HEK293T (cell line): ENCODE results near the gene RASA3.
"Not testable (repeated sequence)": the region's sequence is repeated elsewhere in the genome, so short reads cannot be mapped to it uniquely, and the experiment has no call there.

Experiments
- CTCF ChIA-PET: fragments of 350-600 bp; formaldehyde crosslinking; extraction: SDS; loops from one replicate; lab custom pipeline; 2021; ENCODE audit warnings: antibody characterized with exemption, inconsistent platforms; lab: Yijun Ruan, JAX
- POLR2A ChIA-PET: fragments of 350-600 bp; formaldehyde crosslinking; extraction: SDS; loops from one replicate; lab custom pipeline; 2020; ENCODE audit warnings: antibody characterized with exemption, inconsistent platforms; lab: Yijun Ruan, JAX
- DNase-seq: peaks from one replicate; pipeline ENCODE4 v3.0.0; 2012; ENCODE audit warnings: mixed read lengths; ENCODE audit errors: extremely low spot score
- ARNT ChIP-seq: fragments of 450-650 bp; IDR thresholded peaks from 2 replicates; pipeline ENCODE4 v1.6.1; 2017; ENCODE audit warnings: mild to moderate bottlenecking
- BHLHE40 ChIP-seq: fragments of 450-650 bp; IDR thresholded peaks from 2 replicates; pipeline ENCODE4 v1.6.1; 2016; ENCODE audit warnings: mild to moderate bottlenecking, moderate library complexity, borderline replicate concordance
- CTBP1 ChIP-seq: fragments of 450-650 bp; IDR thresholded peaks from 2 replicates; pipeline ENCODE4 v1.6.1; 2016; ENCODE audit warnings: borderline replicate concordance
- ELF4 ChIP-seq: fragments of 450-650 bp; IDR thresholded peaks from 2 replicates; pipeline ENCODE4 v1.6.1; 2017; ENCODE audit warnings: antibody characterized with exemption
- FOXA1 ChIP-seq: fragments of 450-650 bp; IDR thresholded peaks from 2 replicates; pipeline ENCODE4 v1.6.1; 2016; ENCODE audit warnings: mild to moderate bottlenecking
- FOXK2 ChIP-seq: fragments of 450-650 bp; IDR thresholded peaks from 2 replicates; pipeline ENCODE4 v1.6.1; 2016; ENCODE audit warnings: mild to moderate bottlenecking
- FOXM1 ChIP-seq: fragments of 450-650 bp; IDR thresholded peaks from 2 replicates; pipeline ENCODE4 v1.6.1; 2017; ENCODE audit warnings: mild to moderate bottlenecking, borderline replicate concordance
- HDGF ChIP-seq: fragments of 450-650 bp; IDR thresholded peaks from 2 replicates; pipeline ENCODE4 v1.6.1; 2017; ENCODE audit warnings: antibody characterized with exemption, borderline replicate concordance
- L3MBTL2 ChIP-seq: fragments of 450-650 bp; conservative IDR thresholded peaks from 2 replicates; pipeline ENCODE4 v1.6.1; 2016; ENCODE audit warnings: mild to moderate bottlenecking
- LEF1 ChIP-seq: fragments of 450-650 bp; IDR thresholded peaks from 2 replicates; pipeline ENCODE4 v1.6.1; 2017; ENCODE audit warnings: mild to moderate bottlenecking, borderline replicate concordance
- NFRKB ChIP-seq: fragments of 450-650 bp; IDR thresholded peaks from 2 replicates; pipeline ENCODE4 v1.6.1; 2016; ENCODE audit warnings: mild to moderate bottlenecking, moderate library complexity
- SP1 ChIP-seq: fragments of 450-650 bp; IDR thresholded peaks from 2 replicates; pipeline ENCODE4 v1.6.1; 2017
- SUZ12 ChIP-seq: fragments of 450-650 bp; IDR thresholded peaks from 2 replicates; pipeline ENCODE4 v1.6.1; 2016; ENCODE audit warnings: mild to moderate bottlenecking
- TARDBP ChIP-seq: fragments of 450-650 bp; IDR thresholded peaks from 2 replicates; pipeline ENCODE4 v1.6.1; 2016
- ZNF384 ChIP-seq: fragments of 450-650 bp; IDR thresholded peaks from 2 replicates; pipeline ENCODE4 v1.6.1; 2016
- TF ChIP-seq, protein P1 (sequence below): fragments of 450-650 bp; IDR thresholded peaks from 2 replicates; pipeline ENCODE4 v1.6.1; 2016

Gene RASA3

DNA sequence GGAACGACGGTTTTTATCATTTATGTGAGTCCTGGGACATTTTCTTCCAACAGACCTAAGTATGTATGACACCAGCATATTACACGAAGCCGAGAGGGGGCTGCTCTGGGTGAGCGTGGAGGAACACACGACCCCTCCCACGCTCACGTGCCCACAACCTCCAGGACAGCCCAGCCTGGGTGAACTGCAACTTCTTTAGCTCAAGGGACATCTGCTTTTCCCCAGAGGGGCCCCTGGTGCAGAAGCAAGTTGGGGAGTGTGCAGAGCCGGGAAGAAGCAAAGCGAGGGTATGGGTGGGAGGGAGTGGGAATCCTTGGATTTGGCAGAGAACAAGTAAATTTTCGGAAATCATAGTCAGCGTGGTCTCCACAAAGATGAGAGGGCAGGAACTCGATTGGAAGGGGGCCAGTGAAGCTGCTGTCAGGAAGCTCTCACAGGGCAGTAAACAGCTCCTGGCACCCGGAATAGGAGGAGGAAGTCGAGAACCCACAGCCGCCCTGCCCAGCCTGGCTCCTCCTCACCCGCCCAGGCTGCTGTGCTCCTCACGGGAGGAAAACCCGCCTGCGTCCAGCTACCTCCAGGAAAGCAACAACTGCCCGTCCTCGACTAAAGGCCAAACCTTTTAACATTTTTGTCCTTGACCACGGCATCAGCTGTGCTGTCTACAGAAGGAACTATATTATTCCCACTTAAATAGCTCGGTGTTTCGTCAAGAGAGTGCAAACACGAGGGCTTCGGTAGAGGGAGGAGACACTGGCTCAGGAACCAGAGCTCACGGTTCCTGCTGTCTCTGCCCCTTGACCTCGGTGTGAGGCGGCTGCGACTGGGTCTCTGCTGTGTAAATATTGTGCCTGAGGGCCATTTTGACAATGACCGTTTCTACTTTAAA is 29.5 kb upstream of the RASA3 start:
- ChIA-PET CTCF (interaction anchor here (0.7 kb wide), 1 partner anchor 44 kb away, joined by 3 read pairs; no protein-coding TSS in a partner anchor), POLR2A (no interaction called here)
- no peak for TF ChIP-seq SP1
- TF ChIP-seq ARNT: no peak
- TF ChIP-seq, protein P1, sequence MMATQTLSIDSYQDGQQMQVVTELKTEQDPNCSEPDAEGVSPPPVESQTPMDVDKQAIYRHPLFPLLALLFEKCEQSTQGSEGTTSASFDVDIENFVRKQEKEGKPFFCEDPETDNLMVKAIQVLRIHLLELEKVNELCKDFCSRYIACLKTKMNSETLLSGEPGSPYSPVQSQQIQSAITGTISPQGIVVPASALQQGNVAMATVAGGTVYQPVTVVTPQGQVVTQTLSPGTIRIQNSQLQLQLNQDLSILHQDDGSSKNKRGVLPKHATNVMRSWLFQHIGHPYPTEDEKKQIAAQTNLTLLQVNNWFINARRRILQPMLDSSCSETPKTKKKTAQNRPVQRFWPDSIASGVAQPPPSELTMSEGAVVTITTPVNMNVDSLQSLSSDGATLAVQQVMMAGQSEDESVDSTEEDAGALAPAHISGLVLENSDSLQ: no peak
- TF ChIP-seq SUZ12: no peak
- TF ChIP-seq TARDBP: no peak
- no peak for TF ChIP-seq L3MBTL2
- no peak for TF ChIP-seq NFRKB
- TF ChIP-seq ELF4: no peak
- no peak for TF ChIP-seq ZNF384
- TF ChIP-seq CTBP1: no peak
- no peak for TF ChIP-seq FOXM1
- TF ChIP-seq FOXK2: no peak
- TF ChIP-seq HDGF: no peak
- no peak for TF ChIP-seq FOXA1
- no peak for TF ChIP-seq LEF1
- no peak for TF ChIP-seq BHLHE40
- DNase-seq: no peak

DNA sequence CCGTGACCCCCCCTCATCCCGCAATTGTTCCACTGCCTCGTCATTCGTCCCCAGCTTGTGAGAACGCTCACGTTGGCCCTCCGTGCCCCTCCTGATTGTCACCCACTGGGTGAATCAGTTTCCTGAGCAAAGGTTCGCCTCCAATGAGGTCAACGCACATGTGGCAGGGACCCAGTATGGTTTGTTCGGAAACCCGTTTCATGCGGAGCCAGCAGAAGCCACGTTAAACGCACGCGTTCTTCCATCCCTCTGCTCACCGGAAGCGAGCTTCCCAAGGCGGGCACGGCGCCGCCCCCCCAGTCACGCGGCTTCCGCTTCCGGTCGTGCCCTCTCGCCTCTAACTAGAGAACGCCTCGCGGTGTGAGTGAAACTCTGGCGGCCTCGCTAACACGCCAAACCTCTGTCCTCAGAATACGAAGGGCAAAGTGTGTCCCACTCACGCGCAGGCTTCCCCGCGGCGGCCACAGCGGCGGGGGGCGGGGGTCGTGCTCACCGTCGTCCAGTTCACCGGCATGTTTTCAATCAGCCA is 28.7 kb upstream of the RASA3 start:
- ChIA-PET CTCF (interaction anchor here (0.7 kb wide), 1 partner anchor 43 kb away, joined by 3 read pairs; no protein-coding TSS in a partner anchor), POLR2A (no interaction called here)
- TF ChIP-seq ZNF384 (no peak), NFRKB (no peak), SP1 (no peak), BHLHE40 (no peak), LEF1 (no peak), L3MBTL2 (no peak), HDGF (no peak), FOXA1 (no peak), ARNT (no peak)
- DNase-seq: no peak

GRCh38 chr13:114158869-114159666 is 26.6 kb upstream of the RASA3 start:
- POLR2A ChIA-PET, CTCF ChIA-PET: not testable (repeated sequence)

DNA sequence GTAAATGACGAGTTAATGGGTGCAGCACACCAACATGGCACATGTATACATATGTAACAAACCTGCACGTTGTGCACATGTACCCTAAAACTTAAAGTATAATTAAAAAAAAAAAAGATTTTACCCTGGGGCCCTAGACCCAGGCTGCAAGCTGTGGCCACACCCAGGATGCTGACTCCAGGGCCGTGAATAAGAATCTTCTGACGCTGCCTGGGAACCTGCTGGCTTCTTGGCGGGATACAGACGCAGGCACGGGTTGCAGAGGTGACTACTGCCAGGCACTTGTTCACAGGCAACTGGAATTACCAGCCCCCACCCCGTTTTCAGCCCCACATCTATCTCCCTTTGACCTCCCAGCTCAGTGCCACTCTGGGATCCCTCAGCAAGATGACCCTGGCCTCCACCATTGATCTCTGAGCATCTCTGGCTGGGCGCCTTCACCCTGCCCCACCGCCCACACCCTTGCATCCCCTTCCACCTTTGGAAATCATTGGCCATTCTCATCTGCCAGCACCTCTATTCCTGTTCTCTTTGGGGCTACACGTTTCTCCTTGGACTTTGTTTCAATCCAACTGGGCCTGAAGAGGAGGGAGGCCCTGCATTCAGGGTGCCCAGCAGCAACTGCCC is 25.6 kb upstream of the RASA3 start:
- DNase-seq: no peak
- ChIA-PET CTCF (no interaction called here), POLR2A (no interaction called here)
- TF ChIP-seq TARDBP (no peak), FOXK2 (no peak), L3MBTL2 (no peak), ZNF384 (no peak), FOXA1 (no peak), SP1 (no peak), BHLHE40 (no peak), ELF4 (no peak), CTBP1 (no peak), NFRKB (no peak), HDGF (no peak), SUZ12 (no peak), ARNT (no peak), FOXM1 (no peak), LEF1 (no peak)
- TF ChIP-seq, protein P1: no peak

More at GRCh38 chr13:114158869-114159666, 26.6 kb upstream of the RASA3 start:
- not testable (repeated sequence) for DNase-seq

DNA sequence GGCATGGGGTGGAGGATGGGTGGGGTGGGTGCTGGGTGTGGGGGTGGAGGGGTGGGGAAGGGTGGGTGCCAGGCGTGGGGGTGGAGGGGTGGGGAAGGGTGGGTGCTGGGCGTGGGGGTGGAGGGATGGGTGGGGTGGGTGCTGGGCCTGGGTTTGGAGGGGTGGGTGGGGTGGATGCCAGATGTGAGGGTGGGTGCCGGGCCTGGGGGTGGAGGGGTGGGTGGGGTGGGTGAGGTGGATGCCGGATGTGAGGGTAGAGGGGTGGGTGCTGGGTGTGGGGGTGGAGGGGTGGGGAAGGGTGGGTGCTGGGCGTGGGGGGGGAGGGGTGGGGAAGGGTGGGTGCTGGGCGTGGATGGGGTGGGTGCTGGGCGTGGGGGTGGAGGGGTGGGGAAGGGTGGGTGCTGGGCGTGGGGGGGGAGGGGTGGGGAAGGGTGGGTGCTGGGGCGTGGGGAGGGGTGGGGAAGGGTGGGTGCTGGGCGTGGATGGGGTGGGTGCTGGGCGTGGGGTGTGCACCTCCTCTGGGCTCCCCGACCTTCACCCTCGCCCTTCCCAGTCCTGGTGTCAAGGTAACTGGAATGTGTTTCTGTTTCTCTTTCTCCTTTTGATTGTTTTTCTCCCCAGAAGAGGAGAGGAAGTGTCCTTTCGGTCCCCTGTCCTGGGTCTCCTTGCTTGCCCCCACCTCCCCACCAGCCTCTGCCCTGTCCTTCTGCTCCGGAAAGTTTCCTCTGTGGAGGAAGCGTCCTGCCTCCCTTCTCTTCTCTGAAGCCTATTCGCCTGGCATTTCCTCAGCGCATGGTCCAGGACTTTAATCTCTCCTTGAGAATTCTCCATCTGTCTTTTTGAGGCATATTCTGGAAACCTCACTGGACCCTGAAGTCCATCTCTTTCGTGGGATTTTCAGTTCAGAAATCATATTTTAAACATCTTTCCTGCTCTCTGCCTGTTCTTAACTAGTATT is 23.8 kb upstream of the RASA3 start:
- DNase-seq: no peak
- ChIA-PET POLR2A (no interaction called here), CTCF (no interaction called here)
- no peak for TF ChIP-seq FOXM1
- no peak for TF ChIP-seq HDGF
- TF ChIP-seq CTBP1: no peak
- TF ChIP-seq LEF1: no peak
